Stimulated activated naive CD8-positive, alpha-beta T cell treated with anti-CD3 and anti-CD28 coated beads, Interleukin-15, Interleukin-2, amounts not matched to agents 100 ng/mL and 50 ng/mL, for 24 hours (primary cell): ENCODE results near the gene EPB41L4A.
"Not testable (repeated sequence)": the region's sequence is repeated elsewhere in the genome, so short reads cannot be mapped to it uniquely, and the experiment has no call there.

Source experiments
- H3K27ac Mint-ChIP-seq: one replicate; pipeline ENCODE4 v1.8.0; 2021; ENCODE audit warnings: mild to moderate bottlenecking, mixed read lengths
- H3K27me3 Mint-ChIP-seq: one replicate; pipeline ENCODE4 v1.8.0; 2021; ENCODE audit warnings: mixed read lengths
- H3K36me3 Mint-ChIP-seq: one replicate; pipeline ENCODE4 v1.8.0; 2021; ENCODE audit warnings: low read depth, mixed read lengths
- H3K4me1 Mint-ChIP-seq: one replicate; pipeline ENCODE4 v1.8.0; 2021; ENCODE audit warnings: low read depth, mixed read lengths
- H3K4me3 Mint-ChIP-seq: one replicate; pipeline ENCODE4 v1.8.0; 2021; ENCODE audit warnings: mild to moderate bottlenecking, mixed read lengths
- H3K9me3 Mint-ChIP-seq: one replicate; pipeline ENCODE4 v1.8.0; 2021; ENCODE audit warnings: mixed read lengths

Gene EPB41L4A

GRCh38 chr5:112248623-112249022, 170.5 kb downstream of the EPB41L4A start:
- Mint-ChIP-seq H3K27me3 (peaks cover 26% of the 10 kb centered on the region), H3K4me1 (no peaks in the 10 kb centered on the region), H3K9me3 (no peaks in the 10 kb centered on the region), H3K27ac (no peak overlapping the region), H3K4me3 (no peak overlapping the region), H3K36me3 (no peaks in the 10 kb centered on the region)

GRCh38 chr5:112247960-112248359, 171.1 kb downstream of the EPB41L4A start:
- Mint-ChIP-seq H3K4me3 (no peak overlapping the region), H3K4me1 (no peaks in the 10 kb centered on the region), H3K36me3 (no peaks in the 10 kb centered on the region), H3K9me3 (no peaks in the 10 kb centered on the region), H3K27ac (no peak overlapping the region), H3K27me3 (peaks cover 26% of the 10 kb centered on the region)

GRCh38 chr5:112245656-112246055, 173.4 kb downstream of the EPB41L4A start:
- H3K36me3 Mint-ChIP-seq, result no peaks in the 10 kb centered on the region
- H3K4me3 Mint-ChIP-seq, result no peak overlapping the region
- H3K4me1 Mint-ChIP-seq, result no peaks in the 10 kb centered on the region
- H3K9me3 Mint-ChIP-seq, result no peaks in the 10 kb centered on the region
- no peak overlapping the region for H3K27ac Mint-ChIP-seq
- peaks cover 25% of the 10 kb centered on the region for H3K27me3 Mint-ChIP-seq

GRCh38 chr5:112239996-112240395, 179.1 kb downstream of the EPB41L4A start:
- Mint-ChIP-seq H3K36me3 (no peaks in the 10 kb centered on the region), H3K4me1 (no peaks in the 10 kb centered on the region), H3K4me3 (no peak overlapping the region), H3K27ac (no peak overlapping the region), H3K27me3 (peaks cover 16% of the 10 kb centered on the region), H3K9me3 (no peaks in the 10 kb centered on the region)

- peaks cover 10% of the 10 kb centered on the region for H3K27me3 Mint-ChIP-seq
- H3K36me3 Mint-ChIP-seq, result no peaks in the 10 kb centered on the region
- no peak overlapping the region for H3K4me3 Mint-ChIP-seq
- H3K27ac Mint-ChIP-seq, result no peak overlapping the region
- H3K9me3 Mint-ChIP-seq, result no peaks in the 10 kb centered on the region
- H3K4me1 Mint-ChIP-seq, result no peaks in the 10 kb centered on the region
Observed at GRCh38 chr5:112238473-112238872, 180.6 kb downstream of the EPB41L4A start.

- H3K27ac Mint-ChIP-seq, result no peak overlapping the region
- no peak overlapping the region for H3K4me3 Mint-ChIP-seq
- H3K36me3 Mint-ChIP-seq, result no peaks in the 10 kb centered on the region
- peaks cover 8% of the 10 kb centered on the region for H3K27me3 Mint-ChIP-seq
- H3K9me3 Mint-ChIP-seq, result no peaks in the 10 kb centered on the region
- H3K4me1 Mint-ChIP-seq, result no peaks in the 10 kb centered on the region
Observed at GRCh38 chr5:112237456-112237855, 181.6 kb downstream of the EPB41L4A start.

- Mint-ChIP-seq H3K27me3 (peaks cover 7% of the 10 kb centered on the region), H3K4me3 (no peak overlapping the region), H3K9me3 (no peaks in the 10 kb centered on the region), H3K4me1 (no peaks in the 10 kb centered on the region), H3K27ac (no peak overlapping the region), H3K36me3 (no peaks in the 10 kb centered on the region)
Observed at GRCh38 chr5:112234000-112234399, 185.1 kb downstream of the EPB41L4A start.

GRCh38 chr5:112232667-112233066, 186.4 kb downstream of the EPB41L4A start:
- Mint-ChIP-seq H3K4me3 (no peak overlapping the region), H3K36me3 (no peaks in the 10 kb centered on the region), H3K27me3 (peaks cover 7% of the 10 kb centered on the region), H3K4me1 (no peaks in the 10 kb centered on the region), H3K27ac (no peak overlapping the region), H3K9me3 (no peaks in the 10 kb centered on the region)

GRCh38 chr5:112230606-112231005, 188.5 kb downstream of the EPB41L4A start:
- H3K27ac Mint-ChIP-seq, result no peak overlapping the region
- no peaks in the 10 kb centered on the region for H3K36me3 Mint-ChIP-seq
- H3K27me3 Mint-ChIP-seq, result peaks cover 7% of the 10 kb centered on the region
- no peak overlapping the region for H3K4me3 Mint-ChIP-seq
- no peaks in the 10 kb centered on the region for H3K9me3 Mint-ChIP-seq
- no peaks in the 10 kb centered on the region for H3K4me1 Mint-ChIP-seq

GRCh38 chr5:112228667-112229066, 190.4 kb downstream of the EPB41L4A start:
- no peaks in the 10 kb centered on the region for H3K4me1 Mint-ChIP-seq
- no peaks in the 10 kb centered on the region for H3K36me3 Mint-ChIP-seq
- no peak overlapping the region for H3K4me3 Mint-ChIP-seq
- peaks cover 7% of the 10 kb centered on the region for H3K27me3 Mint-ChIP-seq
- no peak overlapping the region for H3K27ac Mint-ChIP-seq
- H3K9me3 Mint-ChIP-seq, result no peaks in the 10 kb centered on the region

- Mint-ChIP-seq H3K4me3 (no peak overlapping the region), H3K4me1 (no peaks in the 10 kb centered on the region), H3K9me3 (no peaks in the 10 kb centered on the region), H3K27ac (no peak overlapping the region), H3K27me3 (peaks cover 7% of the 10 kb centered on the region), H3K36me3 (no peaks in the 10 kb centered on the region)
Observed at GRCh38 chr5:112227911-112228631, 191.0 kb downstream of the EPB41L4A start.

- Mint-ChIP-seq H3K4me1 (no peaks in the 10 kb centered on the region), H3K9me3 (no peaks in the 10 kb centered on the region), H3K27me3 (peaks cover 7% of the 10 kb centered on the region), H3K36me3 (no peaks in the 10 kb centered on the region), H3K27ac (no peak overlapping the region), H3K4me3 (no peak overlapping the region)
Observed at GRCh38 chr5:112226215-112226614, 192.9 kb downstream of the EPB41L4A start.

GRCh38 chr5:112222997-112223396, 196.1 kb downstream of the EPB41L4A start:
- not testable (repeated sequence) for H3K27me3 Mint-ChIP-seq, H3K4me3 Mint-ChIP-seq, H3K36me3 Mint-ChIP-seq, H3K9me3 Mint-ChIP-seq, H3K27ac Mint-ChIP-seq, H3K4me1 Mint-ChIP-seq

GRCh38 chr5:112221128-112221527, 197.9 kb downstream of the EPB41L4A start:
- no peaks in the 10 kb centered on the region for H3K36me3 Mint-ChIP-seq
- no peaks in the 10 kb centered on the region for H3K27me3 Mint-ChIP-seq
- no peaks in the 10 kb centered on the region for H3K4me1 Mint-ChIP-seq
- H3K27ac Mint-ChIP-seq, result no peak overlapping the region
- H3K9me3 Mint-ChIP-seq, result no peaks in the 10 kb centered on the region
- H3K4me3 Mint-ChIP-seq, result no peak overlapping the region

- Mint-ChIP-seq H3K27ac (no peak overlapping the region), H3K4me3 (no peak overlapping the region), H3K27me3 (peaks cover 2% of the 10 kb centered on the region), H3K4me1 (no peaks in the 10 kb centered on the region), H3K36me3 (no peaks in the 10 kb centered on the region), H3K9me3 (no peaks in the 10 kb centered on the region)
Observed at GRCh38 chr5:112219000-112219399, 200.1 kb downstream of the EPB41L4A start.
